Endothelial cell of umbilical vein (primary cell): ENCODE data around the gene PDE1C. TPM values are rescaled to one million over a fixed set of nuclear protein-coding genes. Genes with fewer than 3 reads are reported as not detected.

Experiments used
- BruUV-seq: library from RNA; stranded (reverse); fragments of 400-500 nt; replicated peaks from 2 replicates; lab custom pipeline; 2021; lab: Mats Ljungman, UMichigan
- CTCF ChIA-PET: fragments of 300-600, 350-600 bp; sonication (Branson Sonifier 250); formaldehyde crosslinking; loops from one replicate; lab custom pipeline; 2021; ENCODE audit warnings: antibody characterized with exemption, inconsistent platforms; lab: Charles Lee
- POLR2A ChIA-PET: fragments of 300-600, 350-600 bp; sonication (Branson Sonifier 250); formaldehyde crosslinking; loops from one replicate; lab custom pipeline; 2021; ENCODE audit warnings: antibody characterized with exemption, inconsistent platforms; lab: Charles Lee
- DNase-seq: peaks from one replicate; pipeline ENCODE4 v3.0.0-alpha.2; 2011; ENCODE audit warnings: low read depth, low spot score
- FAIRE-seq: peaks from 2 replicates; lab custom pipeline; 2011; peaks lifted over from hg19 to GRCh38; lab: Jason Lieb, UNC
- H2AFZ ChIP-seq: 2 replicates; pipeline ENCODE4 v1.6.0; 2012; ENCODE audit warnings: low read depth, low read length, control low read depth, inconsistent platforms
- H3K27ac ChIP-seq: 2 replicates; pipeline ENCODE4 v1.5.1; 2011; ENCODE audit warnings: low read depth, mild to moderate bottlenecking, control low read depth, low read length, moderate library complexity; ENCODE audit not compliant: insufficient read depth
- H3K27me3 ChIP-seq, 2 experiments: 2 replicates each; pipeline versions ENCODE4 v1.6.0 to v1.6.1; 2011; ENCODE audit warnings: low read length in 2 of 2, mixed read lengths in 1 of 2; ENCODE audit not compliant: control insufficient read depth in 2 of 2, insufficient read depth in 2 of 2
- H3K36me3 ChIP-seq, 2 experiments: 2 replicates in 1 of 2; 3 replicates in 1 of 2; pipeline ENCODE4 v1.5.1; 2011; ENCODE audit warnings: low read length in 2 of 2, mild to moderate bottlenecking in 1 of 2, moderate library complexity in 1 of 2; ENCODE audit not compliant: control insufficient read depth in 2 of 2, insufficient read depth in 2 of 2; ENCODE audit errors: extremely low read depth in 1 of 2
- H3K4me1 ChIP-seq: 3 replicates; pipeline ENCODE4 v1.5.1; 2011; ENCODE audit warnings: mild to moderate bottlenecking, low read length; ENCODE audit not compliant: control insufficient read depth, insufficient read depth; ENCODE audit errors: extremely low read depth
- H3K4me2 ChIP-seq: 2 replicates; pipeline ENCODE4 v1.6.1; 2011; ENCODE audit warnings: low read length, control low read depth, mixed read lengths; ENCODE audit not compliant: insufficient read depth
- H3K4me3 ChIP-seq, 3 experiments: fragments of 200-600 bp in 1 of 3; sonication (generic), shearing (Covaris generic) in 1 of 3; replicated peaks in 1 of 3; 2 replicates each; pipeline ENCODE4 v1.5.1; 2011 to 2016; ENCODE audit warnings: control low read depth in 3 of 3, low read length in 3 of 3, mild to moderate bottlenecking in 2 of 3, inconsistent platforms in 1 of 3, low read depth in 1 of 3, moderate library complexity in 1 of 3; ENCODE audit not compliant: insufficient read depth in 1 of 3
- H3K79me2 ChIP-seq: 2 replicates; pipeline ENCODE4 v1.6.0; 2012; ENCODE audit warnings: low read length, inconsistent platforms; ENCODE audit not compliant: control insufficient read depth, insufficient read depth
- H3K9ac ChIP-seq: replicated peaks from 2 replicates; pipeline ENCODE3; 2011; ENCODE audit warnings: low read length, control low read depth; ENCODE audit not compliant: insufficient read depth; ENCODE audit errors: extremely low read depth
- H3K9me1 ChIP-seq: replicated peaks from 3 replicates; pipeline ENCODE4 v1.6.0; 2011; ENCODE audit warnings: mild to moderate bottlenecking, low read length; ENCODE audit not compliant: control insufficient read depth, insufficient read depth; ENCODE audit errors: extremely low read depth
- H3K9me3 ChIP-seq: replicated peaks from 2 replicates; pipeline ENCODE4 v1.5.1; 2012; ENCODE audit warnings: low read length, inconsistent platforms; ENCODE audit not compliant: control insufficient read depth, insufficient read depth
- H4K20me1 ChIP-seq: replicated peaks from 2 replicates; pipeline ENCODE3; 2011; ENCODE audit warnings: mild to moderate bottlenecking, low read length; ENCODE audit not compliant: control insufficient read depth, insufficient read depth; ENCODE audit errors: extremely low read depth
- CTCF ChIP-seq, 2 donors: IDR thresholded peaks; 1 replicate in 1 of 2; 2 replicates in 1 of 2; pipeline ENCODE4 v1.5.1; 2011; ENCODE audit warnings: low read length in 2 of 2, mild to moderate bottlenecking in 2 of 2, moderate library complexity in 2 of 2, control low read depth in 1 of 2, inconsistent platforms in 1 of 2, low read depth in 1 of 2; ENCODE audit not compliant: insufficient read depth in 1 of 2; ENCODE audit errors: extremely low read depth in 1 of 2
- EZH2 ChIP-seq: IDR thresholded peaks from 2 replicates; pipeline ENCODE4 v1.6.1; 2012; ENCODE audit warnings: borderline replicate concordance, low read depth, mild to moderate bottlenecking, moderate library complexity, low read length, inconsistent platforms; ENCODE audit not compliant: severe bottlenecking
- FOS ChIP-seq: IDR thresholded peaks from 2 replicates; pipeline ENCODE4 v1.6.1; 2011; ENCODE audit warnings: mild to moderate bottlenecking, low read length, moderate library complexity, borderline replicate concordance; ENCODE audit not compliant: insufficient read depth
- GATA2 ChIP-seq: IDR thresholded peaks from 2 replicates; pipeline ENCODE4 v1.7.0; 2011; ENCODE audit warnings: low read depth, mild to moderate bottlenecking, moderate library complexity, mixed read lengths, low read length; ENCODE audit not compliant: insufficient read length, insufficient read depth
- JUN ChIP-seq: IDR thresholded peaks from 2 replicates; pipeline ENCODE4 v1.6.1; 2011; ENCODE audit warnings: borderline replicate concordance, low read depth; ENCODE audit not compliant: insufficient read length, insufficient read depth
- MAX ChIP-seq: IDR thresholded peaks from 2 replicates; pipeline ENCODE4 v1.6.1; 2011; ENCODE audit not compliant: insufficient read depth, insufficient read length
- MYC ChIP-seq: IDR thresholded peaks from one replicate; pipeline ENCODE4 v1.6.1; 2011; ENCODE audit warnings: mild to moderate bottlenecking, low read depth, low read length
- POLR2A ChIP-seq: IDR thresholded peaks from 2 replicates; pipeline ENCODE4 v1.6.1; 2012; ENCODE audit warnings: low read depth, mild to moderate bottlenecking, control low read depth, low read length
- POLR2AphosphoS5 ChIP-seq: IDR thresholded peaks from 2 replicates; pipeline ENCODE4 v1.6.1; 2012; ENCODE audit warnings: low read depth, mild to moderate bottlenecking, control low read depth, low read length, moderate library complexity; ENCODE audit not compliant: insufficient read depth
- dilution Hi-C: fragments of 300-500 bp; cut with MboI; formaldehyde crosslinking; loops from one replicate; pipeline ENCODE4 v1.15.0; 2019; ENCODE audit warnings: low sequenced_read_pairs; ENCODE audit not compliant: extremely low pct_ligation_motif_present
- intact Hi-C: fragments of 100-400 bp; cut with micrococcal nuclease; formaldehyde crosslinking; loops from one replicate; pipeline ENCODE4 v1.10.0; 2022
- polyA plus RNA-seq, 4 experiments: library from polyadenylated mRNA; depleted of rRNA in 3 of 4; stranded (reverse) in 3 of 4; unstranded in 1 of 4; fragments of >200 nt; gene quantifications; 2 replicates each; pipeline versions ENCODE4 v1.2.1 to v1.2.3, GENCODE V29; 2011 to 2012; ENCODE audit warnings: missing spikeins in 1 of 4
- total RNA-seq: library from RNA; stranded (reverse); gene quantifications from 2 replicates; pipeline ENCODE4 v1.2.3, GENCODE V29; 2021

Gene PDE1C
- total and polyA plus RNA-seq, 2 donors (not counting 3 experiments of a cell fraction or from before 2014, with no cell fraction given) = 0.90 to 3.1 TPM

- TF ChIP-seq FOS (peak; percentile 56), GATA2 (peak; percentile 67), JUN (peak; percentile 63), POLR2A (no peak)
- CTCF ChIA-PET = interaction anchor here (1.1 to 2.2 kb wide), 5 partner anchors 13 to 865 kb away, joined by 3 to 11 read pairs (median 4); no protein-coding TSS in a partner anchor
- H4K20me1 ChIP-seq = no peaks in the 10 kb centered on the region
- no peaks in the 10 kb centered on the region for H3K9me3 ChIP-seq
- peak overlapping the region; percentile 27 for H3K4me2 ChIP-seq
- FAIRE-seq = peak; percentile 79
- intact Hi-C loops = loop anchor here (2.0 kb wide), 2 partner anchors 172 to 176 kb away; no protein-coding TSS in a partner anchor
- H2AFZ ChIP-seq = peak overlapping the region; percentile 46
- H3K4me3 ChIP-seq = no peak overlapping the region
- peak overlapping the region; percentile 34 for H3K9ac ChIP-seq
- H3K4me1 ChIP-seq = peaks cover 34% of the 10 kb centered on the region
- no peaks in the 10 kb centered on the region for H3K27me3 ChIP-seq
- DNase-seq = peak; percentile 85
- H3K36me3 ChIP-seq = no peaks in the 10 kb centered on the region
- peak overlapping the region; percentile 83 for H3K27ac ChIP-seq
- dilution Hi-C loops = no loop called here
- no TSS peak for BruUV-seq
- POLR2A ChIA-PET = no interaction called here
- H3K9me1 ChIP-seq = no peaks in the 10 kb centered on the region
- H3K79me2 ChIP-seq = no peaks in the 10 kb centered on the region
Measured at GRCh38 chr7:31986878-31987518, 83.2 kb downstream of the PDE1C start.

- Histone ChIP-seq H3K27me3 (no peaks in the 10 kb centered on the region), H3K4me1 (peaks cover 19% of the 10 kb centered on the region), H3K4me2 (no peak overlapping the region), H3K79me2 (no peaks in the 10 kb centered on the region), H3K36me3 (no peaks in the 10 kb centered on the region), H3K9me3 (no peaks in the 10 kb centered on the region), H3K9ac (no peak overlapping the region), H2AFZ (no peak overlapping the region), H3K27ac (no peak overlapping the region), H3K4me3 (no peak overlapping the region), H4K20me1 (no peaks in the 10 kb centered on the region), H3K9me1 (no peaks in the 10 kb centered on the region)
- TF ChIP-seq FOS = no peak
- TF ChIP-seq EZH2 = no peak
- no peak for TF ChIP-seq MYC
- no peak for TF ChIP-seq POLR2A
- no peak for TF ChIP-seq GATA2
- TF ChIP-seq MAX = no peak
- no peak for TF ChIP-seq CTCF (IDR thresholded peaks at IDR 0.05; ENCODE audit: extremely low read depth in 1 of 2, insufficient read depth in 1 of 2, low read depth in 1 of 2, low read length in 2 of 2)
- TF ChIP-seq JUN = no peak
- TF ChIP-seq POLR2AphosphoS5 = no peak
- DNase-seq (no peak), FAIRE-seq (no peak)
- intact Hi-C loops = no loop called here
- POLR2A ChIA-PET = no interaction called here
- dilution Hi-C loops = no loop called here
- CTCF ChIA-PET = interaction anchor here (1.4 kb wide), 1 partner anchor 9 kb away, joined by 6 read pairs; no protein-coding TSS in a partner anchor
- BruUV-seq = no TSS peak
Measured at GRCh38 chr7:31982962-31983361, 87.2 kb downstream of the PDE1C start.
